ENCODE measurements around the gene MICALL1.
"Not testable (repeated sequence)": the region's sequence is repeated elsewhere in the genome, so short reads cannot be mapped to it uniquely, and the experiment has no call there.

MICALL1 gene

GRCh38 chr22:37930270-37930951 is 24.3 kb downstream of the MICALL1 start:
- DNase-seq (ENCODE audit: low read depth in 2 of 2), result no peak

DNA sequence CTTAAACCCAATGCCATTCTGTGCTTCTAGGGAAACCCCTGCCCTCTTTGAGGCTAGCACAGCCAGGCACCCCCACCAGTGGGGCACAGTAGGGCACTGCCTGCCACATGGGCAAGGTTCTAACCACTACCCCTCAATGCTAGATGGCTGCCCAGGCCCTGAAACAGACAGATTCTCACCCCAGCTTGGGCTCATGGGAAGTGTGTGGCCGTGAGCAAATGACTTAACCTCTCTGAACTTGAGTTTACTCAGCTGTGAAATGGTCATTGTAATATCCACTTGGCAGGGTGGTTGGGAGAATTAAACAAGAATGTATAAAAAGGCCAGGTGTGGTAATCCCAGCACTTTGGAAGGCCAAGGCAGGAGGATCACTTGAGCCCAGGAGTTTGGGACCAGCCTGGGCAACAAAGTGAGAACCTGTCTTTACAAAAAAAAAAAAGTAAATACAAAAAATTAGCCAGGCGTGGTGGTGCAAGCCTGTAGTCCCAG is 24.9 kb downstream of the MICALL1 start:
- DNase-seq (ENCODE audit: low read depth in 2 of 2), result no peak

DNA sequence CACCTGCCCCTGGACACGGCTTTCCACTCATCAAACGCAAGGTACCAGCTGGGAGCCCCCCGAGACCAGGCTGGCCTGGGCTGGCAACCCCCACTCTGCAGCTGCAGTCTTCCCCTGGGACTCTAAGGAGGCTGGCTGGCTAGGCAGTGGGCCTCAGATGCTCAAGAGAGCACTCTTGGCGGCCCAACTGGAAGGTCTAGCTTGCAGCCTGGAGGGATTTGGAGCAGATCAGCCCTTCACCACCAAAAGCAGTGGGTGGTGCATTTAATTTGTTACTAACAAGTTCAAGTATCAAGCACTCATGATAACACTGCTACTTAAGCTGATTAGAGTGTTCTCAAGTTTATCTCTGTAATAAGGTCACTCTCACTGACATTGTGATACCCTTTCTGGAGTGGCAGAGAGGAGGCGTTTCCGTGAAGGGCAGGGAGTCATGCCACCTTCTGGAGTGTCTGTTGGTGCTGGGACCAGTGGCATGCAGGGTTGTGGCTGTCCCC is 25.8 kb downstream of the MICALL1 start:
- DNase-seq (ENCODE audit: low read depth in 2 of 2), result no peak

- DNase-seq (ENCODE audit: low read depth in 2 of 2), result no peak
These were observed 26.3 kb downstream of the MICALL1 start for GRCh38 chr22:37932401-37932800.

DNA sequence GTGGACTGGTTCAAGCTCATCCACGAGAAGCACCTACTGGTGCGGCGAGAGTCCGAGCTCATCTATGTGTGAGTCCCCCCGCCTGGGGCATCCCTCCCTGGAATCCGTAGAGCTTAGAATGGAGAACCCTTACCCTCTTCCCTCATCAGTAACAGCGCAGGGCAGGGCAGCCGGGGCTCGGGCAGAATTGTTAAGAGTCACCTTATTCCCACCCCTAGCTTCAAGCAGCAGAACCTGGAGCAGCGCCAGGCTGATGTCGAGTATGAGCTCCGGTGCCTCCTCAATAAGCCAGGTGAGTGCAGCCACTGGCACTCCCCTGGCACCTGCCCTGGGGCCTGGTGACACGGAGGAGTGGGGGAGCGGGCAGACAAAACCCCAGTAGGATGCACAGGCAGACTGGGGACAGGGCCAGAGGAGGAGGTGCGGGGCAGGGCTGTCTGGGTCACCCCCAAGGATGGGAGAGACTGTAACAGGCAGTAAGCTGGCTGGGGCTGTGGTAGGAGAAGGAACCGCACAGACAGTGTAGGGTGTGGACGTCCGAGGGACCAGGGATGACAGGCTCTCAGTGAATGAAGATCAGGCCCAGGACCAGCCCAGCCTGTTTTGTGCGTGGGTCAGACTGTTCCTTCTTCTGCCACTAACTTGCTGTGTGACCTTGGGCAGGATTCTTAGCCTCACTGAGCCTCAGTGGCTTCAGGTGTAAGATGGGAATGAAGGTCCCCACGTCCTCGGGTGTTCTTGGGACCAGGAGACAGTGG is 26.9 kb downstream of the MICALL1 start:
- DNase-seq (ENCODE audit: low read depth in 2 of 2), result no peak

DNA sequence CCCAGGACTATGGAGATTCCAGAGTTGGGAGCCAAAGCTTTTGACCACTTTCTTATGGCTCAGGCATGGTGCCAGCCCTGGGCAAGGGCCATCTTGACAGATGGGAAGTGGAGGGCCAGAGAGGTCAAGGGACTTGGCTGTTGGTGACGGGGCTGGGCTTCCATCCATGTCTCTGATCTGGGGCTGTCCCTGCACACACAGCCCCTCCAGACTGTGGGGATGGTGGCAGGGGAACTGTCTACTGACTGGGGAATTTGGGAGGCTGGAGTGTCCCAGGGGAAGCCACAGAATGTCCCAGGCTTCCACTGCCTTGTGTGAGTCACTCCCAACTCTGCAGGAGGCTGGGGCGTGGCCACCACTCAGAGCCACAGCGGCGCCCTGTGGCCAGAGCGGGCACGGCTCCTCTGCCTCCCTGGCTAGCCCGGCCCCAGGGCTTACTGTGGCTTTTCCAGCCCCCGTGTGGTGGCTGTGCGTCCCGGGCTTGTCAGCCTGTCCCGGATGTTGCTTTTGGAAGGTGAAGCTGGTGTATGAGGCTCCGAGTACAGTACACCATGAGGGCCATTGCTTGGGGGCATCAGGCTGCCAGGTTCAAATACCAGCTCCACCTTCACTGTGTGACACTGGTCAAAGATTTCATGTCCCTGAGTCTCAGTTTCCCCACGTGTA is 27.7 kb downstream of the MICALL1 start:
- DNase-seq (ENCODE audit: low read depth in 2 of 2), result peak; percentile 67 to 84

DNA sequence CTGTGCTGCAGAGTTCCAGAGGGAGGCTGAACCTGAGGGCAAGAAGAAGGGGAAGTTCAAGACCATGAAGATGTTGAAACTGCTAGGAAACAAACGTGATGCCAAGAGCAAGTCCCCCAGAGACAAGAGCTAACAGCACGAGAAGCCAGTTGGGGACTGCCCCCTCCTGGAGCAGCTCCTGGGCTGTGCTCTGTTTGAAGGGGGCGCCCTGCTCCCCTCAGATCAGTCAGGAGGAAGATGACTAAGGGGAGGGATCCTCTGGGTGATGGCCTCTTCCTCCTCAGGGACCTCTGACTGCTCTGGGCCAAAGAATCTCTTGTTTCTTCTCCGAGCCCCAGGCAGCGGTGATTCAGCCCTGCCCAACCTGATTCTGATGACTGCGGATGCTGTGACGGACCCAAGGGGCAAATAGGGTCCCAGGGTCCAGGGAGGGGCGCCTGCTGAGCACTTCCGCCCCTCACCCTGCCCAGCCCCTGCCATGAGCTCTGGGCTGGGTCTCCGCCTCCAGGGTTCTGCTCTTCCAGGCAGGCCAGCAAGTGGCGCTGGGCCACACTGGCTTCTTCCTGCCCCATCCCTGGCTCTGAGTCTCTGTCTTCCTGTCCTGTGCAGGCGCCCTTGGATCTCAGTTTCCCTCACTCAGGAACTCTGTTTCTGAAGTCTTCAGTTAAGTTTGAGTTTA is 34.7 kb downstream of the MICALL1 start:
- no peak for DNase-seq (ENCODE audit: low read depth in 2 of 2)

GRCh38 chr22:37942133-37942532 is 36.0 kb downstream of the MICALL1 start:
- DNase-seq (ENCODE audit: low read depth in 2 of 2), result no peak

- no peak for DNase-seq (ENCODE audit: low read depth in 2 of 2)
These were observed 37.2 kb downstream of the MICALL1 start for GRCh38 chr22:37943136-37943824.

GRCh38 chr22:37943825-37944198 is 37.7 kb downstream of the MICALL1 start:
- no peak for DNase-seq (ENCODE audit: low read depth in 2 of 2)

GRCh38 chr22:37944423-37944822 is 38.3 kb downstream of the MICALL1 start:
- not testable (repeated sequence) for DNase-seq (ENCODE audit: low read depth in 2 of 2)

GRCh38 chr22:37947142-37947795 is 41.2 kb downstream of the MICALL1 start:
- DNase-seq (ENCODE audit: low read depth in 2 of 2), result not testable (repeated sequence)

DNA sequence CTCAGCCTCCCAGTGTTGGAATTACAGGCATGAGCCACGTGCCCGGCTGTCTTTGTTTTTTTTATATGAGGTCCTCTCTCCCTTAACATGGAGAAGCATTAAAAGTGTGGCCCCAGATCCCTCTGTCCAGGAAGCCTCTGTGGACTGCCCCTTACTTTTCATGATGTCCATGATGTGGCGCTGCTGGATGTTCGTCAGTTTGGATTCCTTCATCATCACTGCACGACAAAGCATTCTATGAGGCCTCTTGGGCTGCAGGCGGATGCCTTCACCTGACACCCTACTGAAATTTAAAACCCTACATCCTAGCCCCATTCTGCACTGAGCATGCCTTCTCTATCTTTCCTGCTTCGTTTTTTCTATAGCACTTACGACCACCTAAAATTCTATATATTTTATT is 45.2 kb downstream of the MICALL1 start:
- no peak for DNase-seq (ENCODE audit: low read depth in 2 of 2)

DNA sequence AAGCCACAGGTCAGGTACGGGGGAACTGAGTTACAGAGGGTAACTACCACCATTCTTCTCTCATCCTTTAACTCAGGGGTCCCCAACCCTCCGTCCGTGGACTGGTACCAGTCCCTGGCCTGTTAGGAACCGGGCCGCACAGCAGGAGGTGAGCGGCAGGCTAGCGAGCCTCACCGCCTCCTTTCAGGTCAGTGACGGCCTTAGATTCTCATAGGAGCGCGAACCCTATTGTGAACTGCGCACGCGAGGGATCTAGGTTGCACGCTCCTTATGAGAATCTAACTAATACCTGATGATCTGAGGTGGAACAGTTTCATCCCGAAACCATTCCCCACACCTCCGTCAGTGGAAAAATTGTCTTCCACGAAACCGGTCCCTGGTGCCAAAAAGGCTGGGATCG is 46.5 kb downstream of the MICALL1 start:
- not testable (repeated sequence) for DNase-seq (ENCODE audit: low read depth in 2 of 2)

GRCh38 chr22:37953062-37953436 is 47.0 kb downstream of the MICALL1 start:
- no peak for DNase-seq (ENCODE audit: low read depth in 2 of 2)

GRCh38 chr22:37953437-37954179 is 47.5 kb downstream of the MICALL1 start, which contains the start of the genes C22orf23 and POLR2F:
Gene C22orf23, minus strand, starts transcription at chr22:37953601. Its CDS starts 452 bp downstream, at chr22:37953149.
Gene POLR2F, plus strand, starts transcription at chr22:37953699. Its CDS starts 89 bp downstream, at chr22:37953788.
- peak; percentile 92 to 97 for DNase-seq (ENCODE audit: low read depth in 2 of 2)

DNA sequence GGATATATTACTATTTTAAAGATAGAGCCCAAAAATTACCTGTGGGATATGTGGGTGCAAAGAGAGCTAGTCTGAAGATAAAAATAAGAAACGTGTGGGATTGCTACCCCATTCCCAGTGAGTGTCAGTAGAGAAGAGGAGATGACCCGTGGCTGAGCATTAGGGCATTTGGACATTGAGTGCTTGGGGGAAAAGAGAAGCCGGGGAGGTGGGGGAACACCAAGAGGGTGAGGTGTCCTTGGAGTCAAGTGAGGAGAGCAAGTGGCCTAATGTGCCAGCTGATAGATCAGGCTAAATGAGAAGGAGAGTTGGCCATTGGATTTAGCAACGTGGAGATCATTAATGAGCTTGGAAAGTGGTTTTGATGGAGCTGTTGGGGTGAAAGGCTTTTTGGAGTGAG is 48.6 kb downstream of the MICALL1 start:
- DNase-seq (ENCODE audit: low read depth in 2 of 2), result no peak

GRCh38 chr22:37955825-37956397 is 49.8 kb downstream of the MICALL1 start:
- not testable (repeated sequence) for DNase-seq (ENCODE audit: low read depth in 2 of 2)

GRCh38 chr22:37957232-37957631 is 51.1 kb downstream of the MICALL1 start:
- no peak for DNase-seq (ENCODE audit: low read depth in 2 of 2)

Measured in activated CD4-positive, alpha-beta T cell treated with anti-CD3 and anti-CD28 coated beads for 24 hours (primary cell).